SKM-1 treated with dmso at 0.1 percent for 144 hours (cell line): ENCODE data around the gene MSRB1.

Source experiments
- DNase-seq: peaks from one replicate; lab custom pipeline; 2025; ENCODE audit not compliant: unreplicated experiment; lab: John Stamatoyannopoulos, UW

MSRB1 gene

GRCh38 chr16:1942810-1943726, at the start of gene MSRB1:
MSRB1 (minus strand) TSS chr16:1943199; CDS start chr16:1943156, 43 bp downstream.
- DNase-seq: peak; percentile 99

DNA sequence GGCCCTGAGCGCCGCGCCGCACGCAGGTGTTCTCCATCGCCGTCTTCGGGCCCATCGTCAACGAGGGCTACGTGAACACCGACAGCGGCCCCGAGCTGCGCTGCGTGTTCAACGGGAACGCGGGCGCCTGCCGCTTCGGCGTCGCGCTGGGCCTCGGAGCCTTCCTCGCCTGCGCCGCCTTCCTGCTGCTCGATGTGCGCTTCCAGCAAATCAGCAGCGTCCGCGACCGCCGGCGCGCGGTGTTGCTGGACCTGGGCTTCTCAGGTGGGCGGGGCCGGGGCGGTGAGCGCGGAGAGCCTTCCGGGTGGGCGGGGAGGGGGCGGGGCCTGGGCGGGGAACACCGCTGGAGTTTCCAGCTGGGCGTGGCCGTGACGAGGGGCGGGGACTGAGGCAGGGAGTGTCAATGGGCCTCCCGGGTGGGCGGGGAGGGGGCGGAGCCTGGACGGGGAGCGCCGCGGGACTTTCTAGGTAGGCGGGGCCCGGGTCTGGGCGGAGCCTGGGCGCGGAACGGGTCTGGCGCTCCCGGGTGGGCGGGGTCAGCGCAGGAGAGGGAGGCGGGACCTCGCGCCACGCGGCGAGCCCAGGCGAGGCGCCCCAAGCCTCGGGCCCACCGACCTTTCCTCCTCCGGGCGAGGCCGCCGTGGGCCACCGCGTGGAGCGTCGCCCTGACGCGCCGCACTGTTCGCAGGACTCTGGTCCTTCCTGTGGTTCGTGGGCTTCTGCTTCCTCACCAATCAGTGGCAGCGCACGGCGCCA, 49.1 kb upstream of the MSRB1 start:
- peak; percentile 81 for DNase-seq

DNA sequence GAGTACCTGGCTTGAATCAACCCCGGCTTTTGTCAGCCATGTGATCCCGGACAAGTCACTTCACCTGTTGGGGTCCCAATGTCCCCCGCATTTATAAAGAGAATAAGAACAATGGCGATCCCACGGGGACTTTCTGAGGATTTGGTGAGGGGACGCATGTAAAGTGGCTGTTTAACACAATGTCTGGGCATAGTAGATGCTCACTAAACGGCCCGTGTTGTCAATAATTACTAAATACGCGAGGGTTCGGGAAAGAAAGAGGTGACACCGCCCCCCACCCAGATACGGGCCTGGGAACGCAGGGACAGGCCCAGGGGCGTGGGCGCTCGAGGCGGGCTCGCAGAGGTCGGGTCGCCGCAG, 48.6 kb upstream of the MSRB1 start:
- no peak for DNase-seq

- DNase-seq: no peak
Measured at GRCh38 chr16:1991135-1991551, 48.1 kb upstream of the MSRB1 start.

DNA sequence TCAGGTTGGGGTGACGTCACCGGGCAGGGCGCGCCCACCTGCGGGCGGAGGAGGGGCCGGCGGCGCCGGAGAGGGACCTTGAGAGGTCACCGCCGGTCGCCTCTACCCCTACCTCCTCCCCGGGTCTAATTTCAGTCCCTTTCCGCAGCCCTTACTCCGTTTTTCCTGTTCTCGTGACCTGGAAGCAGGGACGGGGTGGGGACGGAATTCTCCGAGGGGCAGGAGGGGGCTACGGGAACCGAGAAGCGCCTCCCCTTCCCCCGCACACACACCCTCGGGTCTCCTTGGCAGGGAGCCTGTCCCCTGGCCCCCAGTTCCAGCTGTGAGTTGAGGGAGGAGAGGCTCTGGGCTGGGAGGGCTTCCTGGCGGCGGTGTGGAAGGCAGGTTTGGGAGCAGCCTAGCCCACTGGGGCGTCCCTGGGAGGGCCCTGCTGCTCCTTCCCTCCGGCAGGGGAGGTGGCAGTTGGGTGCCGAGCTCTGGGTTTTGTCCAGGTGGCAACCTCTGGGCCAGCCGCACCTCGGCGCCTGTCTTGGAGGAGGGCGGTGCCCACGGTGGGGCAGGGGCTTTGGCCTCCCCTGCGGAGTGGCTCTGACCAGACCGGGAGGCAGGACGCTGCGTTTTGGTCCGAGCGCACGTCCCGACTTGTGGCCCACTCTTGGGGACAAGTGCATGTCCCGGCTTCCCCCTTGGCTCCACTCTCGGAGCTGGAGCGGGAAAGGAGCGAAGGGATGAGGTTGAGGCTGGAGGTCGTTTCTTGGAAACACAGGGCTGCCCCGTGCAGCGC, 47.5 kb upstream of the MSRB1 start:
- DNase-seq: no peak

DNA sequence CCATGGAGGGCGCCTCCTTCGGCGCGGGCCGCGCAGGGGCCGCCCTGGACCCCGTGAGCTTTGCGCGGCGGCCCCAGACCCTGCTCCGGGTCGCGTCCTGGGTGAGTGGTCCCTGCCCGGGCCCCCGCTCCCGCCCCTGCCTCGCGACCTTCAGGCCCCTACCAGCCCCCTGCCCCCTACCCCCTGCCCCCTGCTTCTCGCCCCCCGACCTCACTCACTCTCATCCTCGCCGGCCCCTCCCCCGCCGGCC, 47.0 kb upstream of the MSRB1 start:
- DNase-seq: no peak

GRCh38 chr16:1989209-1990100, 46.5 kb upstream of the MSRB1 start, which contains the start of gene SYNGR3:
SYNGR3 (plus strand) TSS chr16:1989970; CDS start chr16:1990103, 133 bp downstream.
- DNase-seq: no peak

- DNase-seq: no peak
Measured at GRCh38 chr16:1987198-1987597, 44.2 kb upstream of the MSRB1 start.

GRCh38 chr16:1985466-1986150, 42.6 kb upstream of the MSRB1 start:
- no peak for DNase-seq

DNA sequence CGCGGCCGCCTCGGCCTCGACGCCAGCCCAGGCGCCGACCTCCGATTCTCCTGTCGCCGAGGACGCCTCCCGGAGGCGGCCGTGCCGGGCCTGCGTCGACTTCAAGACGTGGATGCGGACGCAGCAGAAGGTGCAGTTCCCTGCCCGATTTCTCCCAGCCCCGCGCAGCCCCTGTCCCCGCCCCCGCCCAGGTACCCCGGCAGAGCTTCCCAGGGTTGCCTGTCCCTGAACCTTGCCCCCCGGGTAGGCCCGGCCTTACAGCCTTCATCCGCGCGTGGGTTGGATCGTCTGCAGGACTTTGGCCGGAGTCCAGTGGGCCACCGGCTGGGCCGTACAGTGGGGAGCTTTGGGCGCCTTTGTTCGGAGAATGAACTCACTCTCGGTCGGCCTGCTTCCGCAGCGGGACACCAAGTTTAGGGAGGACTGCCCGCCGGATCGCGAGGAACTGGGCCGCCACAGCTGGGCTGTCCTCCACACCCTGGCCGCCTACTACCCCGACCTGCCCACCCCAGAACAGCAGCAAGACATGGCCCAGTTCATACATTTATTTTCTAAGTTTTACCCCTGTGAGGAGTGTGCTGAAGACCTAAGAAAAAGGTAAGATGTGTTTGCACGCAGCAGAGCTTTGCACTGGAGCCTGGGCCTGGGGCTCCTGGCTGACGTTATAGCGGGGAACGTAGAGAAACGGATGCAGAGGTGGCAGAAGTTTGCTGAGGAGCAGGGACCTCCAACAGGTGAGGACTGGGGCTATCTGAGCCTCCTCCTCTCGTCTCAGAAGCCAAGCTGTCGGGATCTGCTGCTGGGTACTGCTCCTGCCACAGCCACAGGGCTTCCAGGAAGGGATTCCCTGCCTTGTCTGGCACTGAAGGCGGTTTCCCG, 41.6 kb upstream of the MSRB1 start:
- no peak for DNase-seq

DNA sequence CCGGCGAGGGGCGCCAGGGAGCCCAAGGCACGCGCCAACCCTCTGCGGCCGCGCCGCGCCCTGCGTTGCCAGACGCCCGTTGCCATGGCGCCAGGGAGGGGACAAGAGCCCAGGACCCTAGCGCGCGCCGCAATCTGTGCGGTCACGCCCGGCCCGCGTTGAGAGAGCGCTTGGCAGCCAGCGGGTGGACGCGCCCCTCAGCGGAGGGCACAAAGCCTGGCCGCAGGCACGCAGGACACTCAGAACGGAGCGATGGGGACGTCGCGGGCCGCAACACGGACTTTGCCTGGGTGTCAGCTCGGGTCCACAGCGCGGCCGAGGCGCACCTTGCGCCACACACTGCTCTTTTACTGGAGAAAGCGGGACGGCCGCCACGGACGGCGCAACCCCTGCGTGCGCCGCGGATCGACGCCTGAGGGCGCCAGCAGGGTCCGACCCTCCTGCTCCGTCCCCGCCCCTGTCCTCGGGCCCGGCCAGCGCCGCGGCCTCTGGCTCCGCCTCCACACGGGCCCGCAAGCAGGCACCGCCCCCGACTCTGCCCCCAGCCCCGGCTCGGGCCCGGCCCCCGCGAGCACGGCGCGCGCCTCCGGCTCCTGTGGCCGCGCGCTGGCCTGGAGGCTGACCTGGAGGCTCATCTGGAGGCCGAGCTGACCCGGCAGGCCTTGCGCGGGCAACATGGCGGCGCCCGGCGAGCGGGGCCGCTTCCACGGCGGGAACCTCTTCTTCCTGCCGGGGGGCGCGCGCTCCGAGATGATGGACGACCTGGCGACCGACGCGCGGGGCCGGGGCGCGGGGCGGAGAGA, 40.7 kb upstream of the MSRB1 start, which contains the start of gene GFER:
Gene GFER, plus strand, starts transcription at position 650 of the 803 bp plus-strand sequence. Its CDS starts 26 bp downstream, at position 676.
- DNase-seq: peak; percentile 89

DNA sequence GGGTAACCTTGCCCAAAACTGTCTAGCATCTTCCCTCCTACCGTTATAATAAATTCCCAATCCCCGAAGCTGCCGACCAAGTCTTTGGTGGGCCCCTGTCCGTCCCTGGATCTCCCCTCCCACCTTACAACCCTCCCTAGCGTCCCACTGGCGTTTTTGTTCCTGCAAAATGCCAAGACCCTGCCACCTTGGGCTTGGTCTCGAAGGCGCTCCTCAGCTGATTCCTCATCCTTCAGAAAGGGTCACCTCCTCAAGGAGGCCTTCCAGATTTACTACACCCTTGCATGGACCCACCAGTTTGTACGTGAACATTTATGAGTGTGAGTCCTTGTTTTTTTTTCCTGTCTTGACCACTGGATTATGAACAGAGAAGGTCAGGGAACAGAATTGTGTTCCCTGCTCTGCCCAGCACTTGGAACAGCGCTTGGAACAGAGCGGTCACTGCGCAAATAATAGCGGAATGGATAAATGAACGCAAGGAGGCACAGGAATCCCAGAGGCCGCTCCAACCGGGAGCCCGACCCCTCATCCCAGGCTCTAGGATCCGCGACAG, 40.1 kb upstream of the MSRB1 start:
- no peak for DNase-seq

- DNase-seq: no peak
Measured at GRCh38 chr16:1982013-1982433, 39.0 kb upstream of the MSRB1 start.

DNA sequence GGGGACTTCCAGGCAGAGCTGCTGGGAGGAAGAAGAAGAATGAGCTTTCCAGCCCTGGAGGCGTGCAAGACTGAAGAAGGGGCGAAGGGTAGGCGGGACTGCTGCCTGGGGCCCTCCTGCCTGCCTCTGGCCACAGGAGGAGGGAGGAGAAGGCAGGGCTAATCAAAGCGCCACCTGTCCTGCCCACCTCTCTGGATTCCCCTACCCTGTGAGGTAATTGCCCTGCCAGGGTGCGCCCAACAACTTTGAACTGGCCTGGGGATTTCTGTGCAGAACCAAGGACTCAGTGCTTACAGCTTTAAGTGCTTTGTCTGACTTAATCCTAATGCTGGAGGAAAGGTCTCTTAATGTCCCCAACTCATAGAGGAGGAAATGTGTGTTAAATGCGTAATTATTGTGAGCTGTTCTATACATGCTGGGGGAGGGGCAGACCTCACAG, 38.4 kb upstream of the MSRB1 start, which contains the start of gene NOXO1:
Gene NOXO1, minus strand, starts transcription at position 72 of the 439 bp plus-strand sequence. CDS start 290 bp downstream, outside the sequence.
- DNase-seq: no peak

GRCh38 chr16:1980770-1981087, 37.7 kb upstream of the MSRB1 start:
- no peak for DNase-seq

DNA sequence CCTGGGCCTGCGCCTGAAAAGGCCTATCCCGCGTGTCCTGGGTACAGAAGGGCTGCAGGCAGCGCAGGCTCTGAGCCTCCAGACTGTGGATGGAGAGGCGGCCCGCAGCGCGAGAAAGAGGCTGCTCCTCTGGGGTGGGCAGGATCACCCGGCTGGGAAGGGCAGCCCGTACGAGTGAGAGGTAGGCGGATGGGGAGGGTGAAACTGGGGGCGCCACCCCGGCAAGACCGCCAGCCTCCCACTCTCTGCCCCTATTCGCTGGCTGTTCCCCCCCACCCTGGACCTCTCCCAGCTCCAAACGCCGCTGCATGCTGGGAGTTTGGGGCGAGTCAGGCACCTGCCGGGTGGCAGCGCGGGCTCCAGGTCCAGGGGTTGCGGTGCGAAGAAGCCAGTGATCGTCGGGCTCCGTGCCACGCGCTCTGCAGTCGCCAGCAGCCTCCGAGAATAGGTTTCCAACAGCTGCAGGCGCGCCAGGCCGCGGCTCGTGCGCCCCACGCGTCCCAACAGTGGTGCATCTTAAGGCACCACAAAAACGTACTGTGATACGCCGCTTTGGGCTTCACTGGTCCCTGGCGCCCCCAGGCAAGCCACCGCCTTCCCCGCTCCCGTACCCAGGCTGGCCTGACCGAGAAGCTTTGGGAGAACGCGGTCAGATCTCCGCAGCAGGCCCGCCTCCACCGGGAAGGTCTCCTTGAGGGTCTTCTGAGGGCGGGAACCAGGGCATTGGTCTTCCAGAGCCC, 37.2 kb upstream of the MSRB1 start:
- DNase-seq: no peak
